GM12891 (cell line): ENCODE measurements around the gene PLS3.

Experiments
- POLR2A ChIP-seq: IDR thresholded peaks from 2 replicates; pipeline ENCODE4 v1.6.1; 2011; ENCODE audit warnings: low read depth, low read length, control low read depth
- POLR2AphosphoS5 ChIP-seq: IDR thresholded peaks from 2 replicates; pipeline ENCODE4 v1.6.1; 2011; ENCODE audit warnings: low read depth, low read length, control low read depth
- POU2F2 ChIP-seq: IDR thresholded peaks from 2 replicates; pipeline ENCODE4 v1.6.1; 2011; ENCODE audit warnings: low read depth, mild to moderate bottlenecking, control low read depth, low read length, moderate library complexity
- SPI1 ChIP-seq: IDR thresholded peaks from 2 replicates; pipeline ENCODE4 v1.6.1; 2011; ENCODE audit warnings: low read depth, low read length, control low read depth

DNA sequence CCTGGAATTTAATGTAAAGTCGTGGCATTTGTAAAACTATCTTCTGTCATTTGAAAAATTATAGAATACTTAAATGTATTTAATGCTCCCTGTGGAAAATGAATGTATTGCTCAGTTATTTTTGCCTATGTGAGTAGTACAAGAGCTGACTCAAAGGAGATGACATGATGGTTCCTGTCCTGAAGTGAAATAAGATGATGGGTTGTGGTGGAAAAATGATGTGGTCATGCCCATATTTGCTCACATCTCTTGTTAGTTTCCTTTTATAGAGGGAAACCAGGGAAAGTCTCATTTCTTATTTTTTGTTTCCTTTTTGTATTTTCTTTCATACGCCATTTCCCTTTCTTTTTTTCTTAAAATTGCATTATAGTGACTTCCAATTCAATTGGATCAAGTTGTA, 23.7 kb downstream of the PLS3 start:
- TF ChIP-seq POLR2A (no peak), POLR2AphosphoS5 (no peak), POU2F2 (no peak), SPI1 (no peak)
